Adrenal gland (tissue), 5 donors: ENCODE results near the gene AP3B2.
"Not testable (repeated sequence)": the region's sequence is repeated elsewhere in the genome, so short reads cannot be mapped to it uniquely, and the experiment has no call there.

ENCODE experiments used
- CTCF ChIP-seq, 6 experiments: fragments of 450-650 bp in 4 of 6; fragments of 200-600 bp in 2 of 6; sonication (generic) in 1 of 6; IDR thresholded peaks; 1 replicate in 5 of 6; 2 replicates in 1 of 6; pipeline versions ENCODE4 v1.5.1 to v1.8.0; 2016 to 2021; ENCODE audit warnings: antibody characterized with exemption in 6 of 6, mild to moderate bottlenecking in 2 of 6, moderate library complexity in 1 of 6
- POLR2A ChIP-seq, 2 donors: fragments of 450-650 bp; IDR thresholded peaks; one replicate each; pipeline ENCODE4 v1.6.1; 2017; ENCODE audit warnings: antibody characterized with exemption in 2 of 2, mild to moderate bottlenecking in 2 of 2, moderate library complexity in 1 of 2
- donor health status: DM: no; HTN: no; CAD: no.

- not testable (repeated sequence) for TF ChIP-seq CTCF, POLR2A (IDR thresholded peaks at IDR 0.05)
These were observed 3.8 kb downstream of the AP3B2 start for GRCh38 chr15:82705856-82706255.
